ENCODE data around the gene SORCS2.

The SORCS2 gene

GRCh38 chr4:7306021-7306965, 114.0 kb downstream of the SORCS2 start:
- no peak overlapping the region for H3K9ac ChIP-seq (ENCODE audit: low read depth, low read length)
- H3K36me3 ChIP-seq (ENCODE audit: insufficient read depth, low read length) = no peaks in the 10 kb centered on the region
- H3K4me1 ChIP-seq (ENCODE audit: insufficient read depth, low read length) = no peaks in the 10 kb centered on the region
- no peaks in the 10 kb centered on the region for H3K9me3 ChIP-seq (ENCODE audit: control insufficient read depth, insufficient read depth, low read length)

- no peaks in the 10 kb centered on the region for H3K36me3 ChIP-seq (ENCODE audit: insufficient read depth, low read length)
- no peaks in the 10 kb centered on the region for H3K4me1 ChIP-seq (ENCODE audit: insufficient read depth, low read length)
- no peaks in the 10 kb centered on the region for H3K9me3 ChIP-seq (ENCODE audit: control insufficient read depth, insufficient read depth, low read length)
- H3K9ac ChIP-seq (ENCODE audit: low read depth, low read length) = no peak overlapping the region
Observed at GRCh38 chr4:7306986-7307385, 114.6 kb downstream of the SORCS2 start.

- Histone ChIP-seq H3K9me3 (ENCODE audit: control insufficient read depth, insufficient read depth, low read length) (no peaks in the 10 kb centered on the region), H3K4me1 (ENCODE audit: insufficient read depth, low read length) (no peaks in the 10 kb centered on the region), H3K9ac (ENCODE audit: low read depth, low read length) (no peak overlapping the region), H3K36me3 (ENCODE audit: insufficient read depth, low read length) (no peaks in the 10 kb centered on the region)
Observed at GRCh38 chr4:7307394-7308099, 115.2 kb downstream of the SORCS2 start.

- Histone ChIP-seq H3K36me3 (ENCODE audit: insufficient read depth, low read length) (no peaks in the 10 kb centered on the region), H3K4me1 (ENCODE audit: insufficient read depth, low read length) (peaks cover 10% of the 10 kb centered on the region; the same call in 1 of the 2 replicates), H3K9me3 (ENCODE audit: control insufficient read depth, insufficient read depth, low read length) (no peaks in the 10 kb centered on the region), H3K9ac (ENCODE audit: low read depth, low read length) (no peak overlapping the region; the same call in 1 of the 2 replicates)
Observed at GRCh38 chr4:7309181-7309580, 116.8 kb downstream of the SORCS2 start.

GRCh38 chr4:7309636-7310390, 117.5 kb downstream of the SORCS2 start:
- Histone ChIP-seq H3K9ac (ENCODE audit: low read depth, low read length) (no peak overlapping the region; the same call in 1 of the 2 replicates), H3K36me3 (ENCODE audit: insufficient read depth, low read length) (no peaks in the 10 kb centered on the region), H3K4me1 (ENCODE audit: insufficient read depth, low read length) (peaks cover 10% of the 10 kb centered on the region; the same call in 1 of the 2 replicates), H3K9me3 (ENCODE audit: control insufficient read depth, insufficient read depth, low read length) (no peaks in the 10 kb centered on the region)

GRCh38 chr4:7310451-7310850, 118.1 kb downstream of the SORCS2 start:
- Histone ChIP-seq H3K9me3 (ENCODE audit: control insufficient read depth, insufficient read depth, low read length) (no peaks in the 10 kb centered on the region), H3K4me1 (ENCODE audit: insufficient read depth, low read length) (peaks cover 10% of the 10 kb centered on the region; the same call in 1 of the 2 replicates), H3K9ac (ENCODE audit: low read depth, low read length) (no peak overlapping the region), H3K36me3 (ENCODE audit: insufficient read depth, low read length) (no peaks in the 10 kb centered on the region)

- Histone ChIP-seq H3K36me3 (ENCODE audit: insufficient read depth, low read length) (no peaks in the 10 kb centered on the region), H3K9me3 (ENCODE audit: control insufficient read depth, insufficient read depth, low read length) (no peaks in the 10 kb centered on the region), H3K9ac (ENCODE audit: low read depth, low read length) (no peak overlapping the region), H3K4me1 (ENCODE audit: insufficient read depth, low read length) (peaks cover 10% of the 10 kb centered on the region; the same call in 1 of the 2 replicates)
Observed at GRCh38 chr4:7311205-7311604, 118.9 kb downstream of the SORCS2 start.

GRCh38 chr4:7312691-7313090, 120.4 kb downstream of the SORCS2 start:
- H3K4me1 ChIP-seq (ENCODE audit: insufficient read depth, low read length) = peaks cover 10% of the 10 kb centered on the region; the same call in 1 of the 2 replicates
- H3K9ac ChIP-seq (ENCODE audit: low read depth, low read length) = no peak overlapping the region
- no peaks in the 10 kb centered on the region for H3K36me3 ChIP-seq (ENCODE audit: insufficient read depth, low read length)
- H3K9me3 ChIP-seq (ENCODE audit: control insufficient read depth, insufficient read depth, low read length) = no peaks in the 10 kb centered on the region

GRCh38 chr4:7313347-7313811, 121.0 kb downstream of the SORCS2 start:
- H3K4me1 ChIP-seq (ENCODE audit: insufficient read depth, low read length) = peaks cover 10% of the 10 kb centered on the region; the same call in 1 of the 2 replicates
- no peaks in the 10 kb centered on the region for H3K36me3 ChIP-seq (ENCODE audit: insufficient read depth, low read length)
- H3K9me3 ChIP-seq (ENCODE audit: control insufficient read depth, insufficient read depth, low read length) = no peaks in the 10 kb centered on the region
- H3K9ac ChIP-seq (ENCODE audit: low read depth, low read length) = no peak overlapping the region

- Histone ChIP-seq H3K9ac (ENCODE audit: low read depth, low read length) (no peak overlapping the region), H3K36me3 (ENCODE audit: insufficient read depth, low read length) (no peaks in the 10 kb centered on the region), H3K9me3 (ENCODE audit: control insufficient read depth, insufficient read depth, low read length) (no peaks in the 10 kb centered on the region), H3K4me1 (ENCODE audit: insufficient read depth, low read length) (peaks cover 10% of the 10 kb centered on the region; the same call in 1 of the 2 replicates)
Observed at GRCh38 chr4:7313991-7314390, 121.7 kb downstream of the SORCS2 start.

GRCh38 chr4:7315286-7315685, 122.9 kb downstream of the SORCS2 start:
- Histone ChIP-seq H3K9me3 (ENCODE audit: control insufficient read depth, insufficient read depth, low read length) (no peaks in the 10 kb centered on the region), H3K9ac (ENCODE audit: low read depth, low read length) (no peak overlapping the region), H3K4me1 (ENCODE audit: insufficient read depth, low read length) (peaks cover 10% of the 10 kb centered on the region; the same call in 1 of the 2 replicates), H3K36me3 (ENCODE audit: insufficient read depth, low read length) (no peaks in the 10 kb centered on the region)

- H3K4me1 ChIP-seq (ENCODE audit: insufficient read depth, low read length) = peaks cover 10% of the 10 kb centered on the region; the same call in 1 of the 2 replicates
- H3K9ac ChIP-seq (ENCODE audit: low read depth, low read length) = no peak overlapping the region
- no peaks in the 10 kb centered on the region for H3K9me3 ChIP-seq (ENCODE audit: control insufficient read depth, insufficient read depth, low read length)
- H3K36me3 ChIP-seq (ENCODE audit: insufficient read depth, low read length) = no peaks in the 10 kb centered on the region
Observed at GRCh38 chr4:7315935-7316334, 123.6 kb downstream of the SORCS2 start.

GRCh38 chr4:7319024-7319423, 126.7 kb downstream of the SORCS2 start:
- Histone ChIP-seq H3K4me1 (ENCODE audit: insufficient read depth, low read length) (peaks cover 6% of the 10 kb centered on the region; the same call in 1 of the 2 replicates), H3K36me3 (ENCODE audit: insufficient read depth, low read length) (no peaks in the 10 kb centered on the region), H3K9me3 (ENCODE audit: control insufficient read depth, insufficient read depth, low read length) (no peaks in the 10 kb centered on the region), H3K9ac (ENCODE audit: low read depth, low read length) (no peak overlapping the region)
